HG03469 (cell line): ENCODE measurements around the gene DGKD.

Experiments
- ATAC-seq: cut with Tn5 transposase; IDR thresholded peaks from one replicate; pipeline ENCODE4 v1.9.1; 2021; ENCODE audit warnings: mild to moderate bottlenecking, moderate library complexity, moderate number of reproducible peaks; ENCODE audit not compliant: unreplicated experiment

DGKD gene, protein sequence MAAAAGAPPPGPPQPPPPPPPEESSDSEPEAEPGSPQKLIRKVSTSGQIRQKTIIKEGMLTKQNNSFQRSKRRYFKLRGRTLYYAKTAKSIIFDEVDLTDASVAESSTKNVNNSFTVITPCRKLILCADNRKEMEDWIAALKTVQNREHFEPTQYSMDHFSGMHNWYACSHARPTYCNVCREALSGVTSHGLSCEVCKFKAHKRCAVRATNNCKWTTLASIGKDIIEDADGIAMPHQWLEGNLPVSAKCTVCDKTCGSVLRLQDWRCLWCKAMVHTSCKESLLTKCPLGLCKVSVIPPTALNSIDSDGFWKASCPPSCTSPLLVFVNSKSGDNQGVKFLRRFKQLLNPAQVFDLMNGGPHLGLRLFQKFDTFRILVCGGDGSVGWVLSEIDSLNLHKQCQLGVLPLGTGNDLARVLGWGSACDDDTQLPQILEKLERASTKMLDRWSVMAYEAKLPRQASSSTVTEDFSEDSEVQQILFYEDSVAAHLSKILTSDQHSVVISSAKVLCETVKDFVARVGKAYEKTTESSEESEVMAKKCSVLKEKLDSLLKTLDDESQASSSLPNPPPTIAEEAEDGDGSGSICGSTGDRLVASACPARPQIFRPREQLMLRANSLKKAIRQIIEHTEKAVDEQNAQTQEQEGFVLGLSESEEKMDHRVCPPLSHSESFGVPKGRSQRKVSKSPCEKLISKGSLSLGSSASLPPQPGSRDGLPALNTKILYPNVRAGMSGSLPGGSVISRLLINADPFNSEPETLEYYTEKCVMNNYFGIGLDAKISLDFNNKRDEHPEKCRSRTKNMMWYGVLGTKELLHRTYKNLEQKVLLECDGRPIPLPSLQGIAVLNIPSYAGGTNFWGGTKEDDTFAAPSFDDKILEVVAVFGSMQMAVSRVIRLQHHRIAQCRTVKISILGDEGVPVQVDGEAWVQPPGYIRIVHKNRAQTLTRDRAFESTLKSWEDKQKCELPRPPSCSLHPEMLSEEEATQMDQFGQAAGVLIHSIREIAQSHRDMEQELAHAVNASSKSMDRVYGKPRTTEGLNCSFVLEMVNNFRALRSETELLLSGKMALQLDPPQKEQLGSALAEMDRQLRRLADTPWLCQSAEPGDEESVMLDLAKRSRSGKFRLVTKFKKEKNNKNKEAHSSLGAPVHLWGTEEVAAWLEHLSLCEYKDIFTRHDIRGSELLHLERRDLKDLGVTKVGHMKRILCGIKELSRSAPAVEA

DNA sequence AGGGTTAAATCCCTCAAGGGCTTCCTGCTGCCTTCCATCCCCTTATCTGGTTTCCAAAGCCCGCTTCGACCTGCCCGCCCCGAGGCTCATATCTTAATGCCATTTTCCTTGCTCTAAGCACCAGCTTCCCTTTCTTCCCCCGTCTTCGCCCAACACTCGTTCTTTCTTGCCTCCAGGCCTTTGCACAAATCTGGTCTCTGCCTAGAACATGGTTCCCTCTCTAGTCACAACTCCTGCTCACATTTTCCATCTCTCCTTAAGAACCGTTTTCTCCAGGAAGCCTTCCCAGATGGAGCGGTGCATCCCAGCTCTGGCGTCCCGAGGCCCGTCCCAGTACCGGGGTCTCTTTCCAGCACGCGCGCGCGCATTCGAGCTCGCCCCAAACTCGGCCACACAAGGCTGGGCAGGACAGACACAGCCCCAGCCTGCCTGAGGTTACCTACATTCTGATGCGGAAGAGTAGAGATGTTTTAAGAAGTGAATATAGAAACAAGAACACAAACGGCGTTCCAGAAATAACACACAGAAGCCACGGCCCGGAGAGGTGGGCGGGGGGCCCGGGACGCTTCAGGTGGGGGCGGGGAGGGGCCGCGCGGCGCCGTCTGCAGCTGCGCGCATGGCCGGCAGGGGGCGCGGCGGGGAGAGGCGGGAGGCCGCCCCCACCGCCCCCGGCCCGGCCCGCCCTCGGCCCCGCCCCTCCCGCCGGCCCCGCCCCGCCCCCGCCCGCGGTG is at the start of gene DGKD:
TSS of gene DGKD (plus strand) at position 726 of the 731 bp plus-strand sequence. CDS start 25 bp downstream, outside the sequence.
- ATAC-seq = no peak

DNA sequence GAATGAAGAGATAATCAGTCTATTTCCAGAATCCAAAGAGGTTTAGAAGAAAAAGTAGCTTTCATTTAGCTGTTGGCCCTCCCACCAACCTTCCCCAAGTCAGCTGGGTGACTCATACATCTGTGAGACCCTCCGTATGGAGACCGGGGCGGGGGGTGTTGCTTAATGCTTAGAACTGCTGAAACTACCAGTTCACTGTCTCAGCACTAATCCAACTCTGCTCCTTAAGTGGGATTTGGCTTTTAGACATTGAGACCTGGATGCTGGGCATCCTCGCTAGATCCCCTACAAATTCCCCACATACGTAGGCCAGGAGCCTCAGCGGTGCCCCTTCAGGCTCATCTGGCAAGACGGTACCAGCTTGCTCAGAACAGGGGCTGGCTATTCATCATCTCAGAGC is 46.7 kb upstream of the DGKD start, which contains the start of gene SAG:
TSS of gene SAG (plus strand) at position 252 of the 400 bp plus-strand sequence. CDS start 1,374 bp downstream, outside the sequence.
- ATAC-seq = no peak

DNA sequence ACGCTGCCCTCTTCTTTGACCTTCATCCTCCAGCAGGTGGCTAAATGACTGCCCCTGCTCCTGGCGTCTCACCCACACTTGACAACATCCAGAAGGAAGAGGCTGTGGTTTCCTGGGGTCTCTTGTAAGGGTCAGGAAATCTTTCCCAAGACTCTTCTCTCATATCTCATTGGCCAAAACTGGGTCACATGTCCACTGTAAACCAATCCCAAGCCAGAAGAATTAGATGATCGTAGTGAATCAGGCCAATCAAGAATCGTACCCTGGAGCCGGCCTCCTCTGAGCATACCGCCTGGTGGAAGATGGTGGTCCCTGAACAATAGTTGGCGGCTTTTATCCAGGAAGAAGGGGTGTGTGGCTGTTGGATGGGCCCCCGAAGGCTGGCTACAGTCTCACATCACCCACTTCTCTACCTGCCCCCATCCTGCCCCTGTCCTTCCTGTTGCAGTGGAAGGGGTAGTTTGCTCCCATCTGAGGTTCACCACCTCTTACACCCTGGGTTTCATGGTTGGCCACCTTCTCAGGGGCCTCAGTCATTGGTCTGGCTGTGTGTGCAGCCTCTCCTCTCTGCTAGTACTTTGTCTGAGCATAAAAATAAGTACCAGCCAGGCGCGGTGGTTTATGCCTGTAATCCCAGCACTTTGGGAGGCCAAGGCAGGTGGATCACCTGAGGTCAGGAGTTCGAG is 42.9 kb upstream of the DGKD start:
- no peak for ATAC-seq

DNA sequence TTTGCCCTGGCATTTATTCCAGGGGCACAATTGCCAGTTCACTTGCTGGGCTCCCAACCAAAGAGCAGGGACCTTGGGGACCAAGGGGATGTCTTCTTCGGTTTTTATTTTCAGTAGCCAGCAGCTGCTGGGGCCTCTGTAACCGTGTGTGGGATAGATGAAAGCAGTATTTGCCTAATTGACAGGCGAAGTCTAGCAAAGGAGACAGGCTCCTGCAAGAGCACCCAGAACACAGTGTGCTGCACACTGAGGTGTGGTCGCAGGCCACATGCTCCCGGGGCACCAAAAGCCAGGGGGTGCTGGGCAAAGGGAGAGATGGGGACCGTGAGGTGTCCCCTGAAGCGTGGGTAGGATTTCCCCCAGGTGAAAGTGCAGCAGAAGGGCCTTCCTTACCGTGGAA is 41.4 kb upstream of the DGKD start:
- ATAC-seq = no peak

DNA sequence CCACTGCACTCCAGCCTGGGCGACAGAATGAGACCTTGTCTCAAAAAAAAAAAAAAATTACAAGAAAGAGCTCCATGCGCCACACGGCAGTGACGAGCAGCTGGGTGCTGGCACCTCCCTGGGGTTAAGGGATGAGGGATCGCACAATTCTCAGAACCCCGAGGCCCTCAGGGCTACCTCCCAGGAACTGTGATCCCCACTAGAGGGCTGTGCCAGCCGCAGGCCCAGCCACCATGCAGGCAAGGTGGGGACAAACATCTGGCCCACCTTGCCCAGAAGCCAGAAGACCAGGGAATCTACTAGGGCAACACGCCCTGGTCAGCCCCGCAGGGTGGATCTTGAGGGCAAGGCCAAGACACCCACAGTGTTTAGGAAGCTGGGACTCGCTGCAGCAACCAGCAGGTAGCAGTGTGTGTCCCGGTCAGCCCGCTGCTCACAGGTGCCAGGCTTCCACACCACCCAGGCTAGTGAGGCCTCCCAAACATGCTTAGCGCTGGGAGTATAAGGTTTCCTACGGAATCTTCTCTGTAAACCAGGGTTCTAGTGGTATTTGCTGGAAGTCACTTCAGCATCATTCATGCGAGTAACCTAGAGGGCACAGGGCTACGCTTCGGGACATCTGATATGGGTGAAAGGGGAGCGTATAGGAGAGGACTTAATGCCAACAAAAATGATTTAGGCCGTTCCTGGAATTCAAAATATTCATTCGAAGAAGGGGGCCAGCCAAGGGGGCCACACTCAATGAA is 39.9 kb upstream of the DGKD start:
- no peak for ATAC-seq

DNA sequence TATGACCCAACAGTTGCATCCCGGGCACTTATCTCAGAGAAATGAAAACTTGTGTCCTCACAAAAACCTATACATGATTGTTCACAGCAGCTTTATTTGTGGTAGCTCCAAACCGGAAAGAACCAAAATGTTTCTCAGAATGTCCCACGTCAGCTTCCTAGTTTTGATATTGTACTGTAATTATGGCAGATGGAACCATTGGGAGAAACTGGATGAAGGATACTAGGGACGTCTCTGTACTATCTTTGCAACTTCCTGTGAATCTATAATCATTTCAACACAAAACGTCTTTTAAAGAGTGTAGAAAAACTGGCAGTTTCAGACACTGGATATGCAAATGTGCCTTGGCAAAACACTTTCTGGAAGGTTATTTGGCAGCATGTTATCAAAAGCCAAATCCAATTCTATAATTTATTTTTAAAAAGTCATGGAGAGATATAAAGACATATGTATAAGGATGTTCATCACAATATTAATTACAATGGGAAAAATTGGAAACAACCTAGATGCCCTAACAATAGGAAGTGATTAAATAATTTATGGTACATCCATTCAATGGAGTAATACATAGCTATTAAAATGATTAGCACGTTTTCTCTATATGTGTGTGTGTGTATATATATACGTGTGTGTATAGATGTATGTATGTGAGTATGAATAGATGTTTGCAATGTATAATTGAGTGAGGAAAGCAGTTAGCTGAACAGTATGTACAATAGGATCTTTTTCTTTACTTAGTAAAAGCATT is 36.9 kb upstream of the DGKD start:
- no peak for ATAC-seq

DNA sequence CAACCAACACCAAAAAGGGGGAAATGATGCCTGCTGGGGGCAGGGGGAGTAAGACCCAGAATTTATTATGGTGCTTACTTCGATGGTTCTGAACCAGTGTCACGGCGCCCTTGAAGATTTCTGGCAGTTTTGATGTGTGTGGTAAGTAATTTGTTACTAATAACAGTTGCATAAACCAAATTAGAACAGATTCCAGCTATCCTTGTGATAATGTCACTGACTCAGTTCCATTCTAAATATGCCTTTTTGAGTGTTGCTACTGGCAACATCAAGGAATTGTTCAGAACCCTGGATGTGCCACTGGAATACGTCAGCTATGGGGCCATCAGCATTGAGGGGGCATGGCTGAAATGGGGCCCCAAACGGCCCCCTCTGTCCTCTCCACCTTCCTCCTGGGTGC is 35.0 kb upstream of the DGKD start:
- ATAC-seq = no peak

DNA sequence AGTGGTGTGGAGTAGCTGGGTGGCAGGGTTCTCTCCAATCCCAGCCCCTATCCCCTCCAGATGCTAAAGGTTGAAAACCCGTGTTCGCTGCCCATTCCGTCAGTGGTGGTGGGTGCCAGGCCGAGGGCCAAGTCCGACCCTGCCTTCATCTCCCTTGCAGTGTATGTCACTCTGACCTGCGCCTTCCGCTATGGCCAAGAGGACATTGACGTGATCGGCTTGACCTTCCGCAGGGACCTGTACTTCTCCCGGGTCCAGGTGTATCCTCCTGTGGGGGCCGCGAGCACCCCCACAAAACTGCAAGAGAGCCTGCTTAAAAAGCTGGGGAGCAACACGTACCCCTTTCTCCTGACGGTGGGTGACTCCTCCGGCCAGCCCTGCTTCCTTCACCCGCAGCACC is 33.8 kb upstream of the DGKD start:
- ATAC-seq = no peak

DNA sequence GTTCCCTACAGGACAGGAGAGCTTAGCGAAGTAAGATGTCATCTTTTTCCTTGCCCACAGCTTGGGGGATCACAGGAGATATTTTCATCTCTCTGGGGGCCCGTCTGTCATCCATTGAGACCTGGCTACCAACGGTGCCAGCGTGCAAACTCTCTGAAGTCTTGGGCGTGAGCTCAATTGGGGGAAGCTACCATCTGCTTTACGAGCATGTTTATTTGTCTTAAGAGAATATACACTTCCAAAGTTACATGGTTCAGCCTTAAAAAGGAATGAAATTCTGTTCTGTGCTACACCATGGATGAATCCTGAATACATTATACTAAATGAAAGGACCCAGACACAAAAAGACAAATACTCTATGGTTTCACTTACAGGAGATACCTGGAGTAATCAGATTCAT is 33.1 kb upstream of the DGKD start:
- no peak for ATAC-seq

DNA sequence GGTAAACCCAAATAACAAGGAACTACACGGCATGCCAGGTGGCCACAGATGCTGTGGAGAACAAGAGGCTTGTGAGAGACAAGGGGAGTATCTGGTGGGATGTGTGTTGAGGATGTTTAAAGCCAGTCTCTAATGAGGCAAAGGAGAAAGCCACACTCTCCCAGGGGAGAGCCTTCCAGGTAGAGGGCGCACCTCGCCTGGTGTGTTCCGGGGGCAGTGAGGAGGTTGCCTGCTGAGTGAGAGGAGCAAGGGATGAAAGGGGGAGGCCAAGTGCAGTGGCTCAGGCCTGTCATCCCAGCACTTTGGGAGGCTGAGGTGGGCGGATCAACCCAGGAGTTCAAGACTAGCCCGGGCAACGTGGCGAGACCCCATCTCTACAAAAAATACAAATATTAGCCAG is 30.4 kb upstream of the DGKD start:
- ATAC-seq = no peak

DNA sequence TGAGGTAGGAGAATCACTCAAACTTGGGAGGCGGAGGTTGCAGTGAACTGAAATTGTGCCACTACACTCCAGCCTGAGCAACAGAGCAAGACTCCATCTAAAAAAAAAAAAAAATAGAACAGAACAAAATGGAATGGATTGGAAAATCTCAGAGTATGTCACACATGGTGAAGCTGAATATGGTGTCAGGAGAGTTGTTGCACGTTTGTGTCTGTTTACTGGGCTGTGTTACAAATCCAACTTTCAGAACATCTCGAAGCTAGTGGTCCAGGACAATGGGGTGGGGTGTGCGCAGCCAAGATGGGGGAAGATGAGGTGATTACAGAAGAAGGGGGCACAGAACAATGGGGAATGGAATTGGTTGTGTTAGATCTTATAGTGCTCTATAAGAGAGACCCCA is 29.0 kb upstream of the DGKD start:
- no peak for ATAC-seq

DNA sequence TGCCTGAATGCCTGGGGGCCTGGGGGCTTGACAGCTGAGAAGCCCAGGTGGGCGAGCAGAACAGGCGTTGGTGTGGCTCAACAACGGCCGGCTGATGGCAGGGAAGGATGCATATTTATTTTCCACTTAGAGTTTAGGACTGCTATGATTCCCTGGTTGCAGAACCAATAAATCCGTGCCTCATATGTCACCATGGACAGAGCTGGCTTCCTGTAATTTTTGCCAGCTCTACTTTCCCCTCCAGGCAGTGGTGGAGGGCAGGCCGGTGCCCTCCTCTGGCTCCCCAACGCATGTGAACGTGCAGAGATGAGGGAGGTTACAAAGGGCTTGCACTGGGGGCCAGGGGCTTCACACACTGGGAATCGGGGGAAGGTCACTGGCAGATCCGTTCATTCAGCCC is 28.5 kb upstream of the DGKD start:
- ATAC-seq = no peak

DNA sequence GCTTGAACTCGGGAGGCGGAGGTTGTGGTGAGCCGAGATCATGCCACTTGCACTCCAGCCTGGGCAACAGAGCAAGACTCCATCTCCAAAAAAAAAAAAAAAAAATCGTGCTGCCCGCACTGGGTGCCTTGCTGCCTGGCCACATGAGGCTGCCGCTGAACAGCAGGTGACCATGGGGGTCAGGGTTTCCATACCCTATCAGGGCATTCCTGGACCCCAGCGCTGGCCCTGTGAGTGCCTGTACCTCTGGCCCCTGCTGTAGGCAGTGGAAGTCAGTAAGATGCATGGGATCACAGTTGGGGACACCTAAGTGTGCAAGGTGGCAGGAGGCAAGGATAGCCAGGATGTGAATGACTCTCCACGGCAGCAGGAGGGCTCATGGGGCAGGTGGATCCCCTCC is 27.8 kb upstream of the DGKD start:
- no peak for ATAC-seq

DNA sequence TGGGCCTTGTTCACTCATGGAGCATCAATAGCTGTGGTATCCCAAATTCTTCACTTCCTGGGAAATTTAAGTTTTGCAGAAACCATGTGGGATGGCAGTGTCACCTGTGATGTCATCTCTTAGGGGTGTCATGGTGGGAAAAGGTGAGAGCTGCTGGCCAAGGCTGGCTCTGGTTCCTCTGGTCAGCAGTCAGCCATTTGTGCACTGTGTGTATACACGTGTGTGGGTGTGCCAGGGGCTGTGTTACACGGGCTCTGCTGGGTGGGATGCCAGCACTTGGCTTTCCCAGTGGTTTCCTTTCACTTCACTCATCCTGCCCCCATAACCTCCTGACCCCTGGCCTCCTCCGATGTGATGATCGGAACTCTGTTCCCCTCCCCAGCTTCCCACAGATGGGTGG is 25.4 kb upstream of the DGKD start:
- ATAC-seq = no peak

DNA sequence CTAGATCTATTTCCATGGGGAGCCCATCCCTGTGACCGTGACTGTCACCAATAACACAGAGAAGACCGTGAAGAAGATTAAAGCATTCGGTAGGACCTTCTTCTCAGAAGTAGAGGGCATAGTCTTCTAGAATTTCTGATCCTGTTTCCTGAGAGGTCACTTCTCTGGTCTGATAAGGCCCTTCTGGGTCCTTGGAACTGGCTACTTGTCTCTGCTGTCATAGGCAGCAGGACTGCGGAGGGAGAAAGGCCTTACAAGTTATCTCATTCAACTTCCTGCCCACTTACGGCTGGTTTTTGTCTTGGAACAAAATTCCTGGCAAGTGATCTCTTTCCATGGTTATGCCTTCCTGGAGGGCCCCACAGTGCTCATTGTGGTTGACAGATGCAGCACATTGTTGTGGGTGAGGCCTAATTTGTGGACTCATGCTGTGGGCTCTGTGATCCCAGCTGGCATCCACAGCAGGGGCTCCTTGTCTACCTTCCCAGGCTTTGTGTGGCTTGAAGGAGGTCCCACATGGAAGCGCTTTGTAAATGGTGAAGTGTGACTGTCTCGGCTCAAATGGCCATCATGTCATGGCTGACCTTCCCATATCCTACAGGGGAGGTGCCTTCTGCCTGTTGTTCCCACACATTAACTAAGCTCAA is 24.7 kb upstream of the DGKD start:
- ATAC-seq = no peak

DNA sequence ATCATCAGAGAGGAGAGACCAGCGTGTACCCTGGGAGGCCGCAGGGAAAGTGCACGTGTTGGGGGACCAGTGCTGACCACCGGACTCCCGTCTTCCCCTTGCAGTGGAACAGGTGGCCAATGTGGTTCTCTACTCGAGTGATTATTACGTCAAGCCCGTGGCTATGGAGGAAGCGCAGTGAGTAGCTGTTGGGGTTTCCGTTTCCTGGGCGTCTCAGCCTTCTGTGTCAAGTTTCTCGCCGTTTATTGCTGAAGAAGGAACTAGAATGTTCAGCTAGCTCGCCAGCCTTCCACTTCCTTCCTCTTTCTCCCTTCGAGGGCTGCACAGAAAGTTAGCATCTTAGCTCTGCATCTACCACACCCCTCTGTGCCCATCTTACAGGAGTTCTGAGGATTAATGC is 22.8 kb upstream of the DGKD start:
- ATAC-seq = peak; percentile 79

DNA sequence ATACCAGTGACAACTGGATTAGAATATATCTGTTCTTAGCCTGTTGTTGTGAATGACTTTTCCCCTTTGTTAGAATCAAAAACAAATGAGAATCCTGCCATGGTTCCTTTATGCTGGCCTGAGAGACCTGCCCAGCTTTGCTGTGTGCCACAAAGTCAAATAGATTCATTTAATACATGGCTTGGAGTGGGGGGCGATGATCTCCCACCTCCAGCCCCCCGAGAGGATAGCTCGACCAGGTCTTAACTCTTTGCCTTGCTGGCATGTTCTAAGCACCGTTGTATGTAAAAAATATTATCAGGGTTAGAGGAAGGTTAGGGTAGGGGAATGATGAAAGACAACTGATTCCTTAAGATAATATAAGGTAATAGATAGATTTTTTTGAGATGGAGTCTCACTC is 22.2 kb upstream of the DGKD start:
- ATAC-seq = no peak

DNA sequence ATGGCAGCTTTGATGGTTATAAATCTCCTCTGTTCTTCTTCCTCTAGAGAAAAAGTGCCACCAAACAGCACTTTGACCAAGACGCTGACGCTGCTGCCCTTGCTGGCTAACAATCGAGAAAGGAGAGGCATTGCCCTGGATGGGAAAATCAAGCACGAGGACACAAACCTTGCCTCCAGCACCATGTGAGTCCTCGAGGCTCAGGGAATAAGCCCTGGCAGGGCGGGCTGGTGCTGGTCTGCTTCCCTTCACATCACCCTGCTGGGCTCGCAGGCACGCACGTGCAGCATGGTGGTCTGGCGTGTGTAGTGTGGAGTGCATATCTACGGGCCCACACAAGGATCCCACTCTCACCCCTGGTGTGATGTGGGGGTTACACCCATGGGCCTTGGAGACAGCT is 19.4 kb upstream of the DGKD start:
- ATAC-seq = no peak
